ENCODE results near the gene SF3B1.
"Not testable (repeated sequence)": the region's sequence is repeated elsewhere in the genome, so short reads cannot be mapped to it uniquely, and the experiment has no call there.

The SF3B1 gene

GRCh38 chr2:197379308-197379917, 55.4 kb downstream of the SF3B1 start:
- DNase-seq: not testable (repeated sequence)

GRCh38 chr2:197378494-197379307, 56.1 kb downstream of the SF3B1 start:
- peak; percentile 54 for DNase-seq

GRCh38 chr2:197378086-197378485, 56.7 kb downstream of the SF3B1 start:
- no peak for DNase-seq

- no peak for DNase-seq
Measured at GRCh38 chr2:197377670-197378069, 57.2 kb downstream of the SF3B1 start.

GRCh38 chr2:197372592-197372991, 62.2 kb downstream of the SF3B1 start:
- no peak for DNase-seq

- DNase-seq: not testable (repeated sequence)
Measured at GRCh38 chr2:197370664-197371063, 64.2 kb downstream of the SF3B1 start.

GRCh38 chr2:197369933-197370320, 64.9 kb downstream of the SF3B1 start:
- no peak for DNase-seq

- no peak for DNase-seq
Measured at GRCh38 chr2:197369228-197369932, 65.4 kb downstream of the SF3B1 start.

- DNase-seq: no peak
Measured at GRCh38 chr2:197368412-197368811, 66.4 kb downstream of the SF3B1 start.

GRCh38 chr2:197363998-197364397, 70.8 kb downstream of the SF3B1 start:
- DNase-seq: no peak

GRCh38 chr2:197360744-197361156, 74.1 kb downstream of the SF3B1 start:
- DNase-seq: no peak

- no peak for DNase-seq
Measured at GRCh38 chr2:197359859-197360258, 75.0 kb downstream of the SF3B1 start.

GRCh38 chr2:197358931-197359330, 75.9 kb downstream of the SF3B1 start:
- DNase-seq: no peak

- DNase-seq: no peak
Measured at GRCh38 chr2:197357986-197358385, 76.8 kb downstream of the SF3B1 start.

GRCh38 chr2:197356136-197356535, 78.7 kb downstream of the SF3B1 start:
- no peak for DNase-seq

- no peak for DNase-seq
Measured at GRCh38 chr2:197354169-197354558, 80.7 kb downstream of the SF3B1 start.

- no peak for DNase-seq
Measured at GRCh38 chr2:197353393-197354168, 81.2 kb downstream of the SF3B1 start.

GRCh38 chr2:197349699-197350098, 85.1 kb downstream of the SF3B1 start:
- no peak for DNase-seq

- DNase-seq: no peak
Measured at GRCh38 chr2:197348721-197349360, 86.0 kb downstream of the SF3B1 start.

- DNase-seq: no peak
Measured at GRCh38 chr2:197345846-197346370, 88.9 kb downstream of the SF3B1 start.

- DNase-seq: not testable (repeated sequence)
Measured at GRCh38 chr2:197343968-197344367, 90.9 kb downstream of the SF3B1 start.

- DNase-seq: no peak
Measured at GRCh38 chr2:197340591-197340990, 94.2 kb downstream of the SF3B1 start.
